Measurements from ENCODE around the gene FABP6.
"Not testable (repeated sequence)": the region's sequence is repeated elsewhere in the genome, so short reads cannot be mapped to it uniquely, and the experiment has no call there.

Gene FABP6

GRCh38 chr5:160229190-160229742, at the start of gene FABP6:
TSS of gene FABP6 (plus strand) at chr5:160229506. CDS start at chr5:160229558, 52 bp downstream.
- DNase-seq (ENCODE audit: low read depth): no peak

- DNase-seq (ENCODE audit: low read depth): no peak
Measured at GRCh38 chr5:160180931-160181330, 48.4 kb upstream of the FABP6 start.

GRCh38 chr5:160181965-160182622, 47.2 kb upstream of the FABP6 start:
- no peak for DNase-seq (ENCODE audit: low read depth)

DNA sequence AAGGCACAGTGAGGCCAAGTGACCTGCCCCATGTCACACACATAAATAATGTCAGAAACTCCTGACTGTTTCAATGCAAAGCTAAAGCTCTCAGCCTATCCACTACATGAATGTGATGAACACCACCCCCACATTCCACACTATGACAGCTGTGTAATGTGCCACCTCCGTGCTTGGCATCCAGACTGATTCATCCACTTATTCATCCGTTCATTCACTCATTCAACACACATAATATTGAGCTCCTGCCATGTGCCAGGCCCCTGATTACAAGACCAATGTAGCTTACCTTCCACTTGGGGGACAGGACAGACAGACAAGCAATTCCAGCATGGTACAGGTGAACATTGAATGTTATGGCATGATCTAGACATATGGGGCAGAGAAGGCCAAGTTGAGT, 46.2 kb upstream of the FABP6 start:
- no peak for DNase-seq (ENCODE audit: low read depth)

DNA sequence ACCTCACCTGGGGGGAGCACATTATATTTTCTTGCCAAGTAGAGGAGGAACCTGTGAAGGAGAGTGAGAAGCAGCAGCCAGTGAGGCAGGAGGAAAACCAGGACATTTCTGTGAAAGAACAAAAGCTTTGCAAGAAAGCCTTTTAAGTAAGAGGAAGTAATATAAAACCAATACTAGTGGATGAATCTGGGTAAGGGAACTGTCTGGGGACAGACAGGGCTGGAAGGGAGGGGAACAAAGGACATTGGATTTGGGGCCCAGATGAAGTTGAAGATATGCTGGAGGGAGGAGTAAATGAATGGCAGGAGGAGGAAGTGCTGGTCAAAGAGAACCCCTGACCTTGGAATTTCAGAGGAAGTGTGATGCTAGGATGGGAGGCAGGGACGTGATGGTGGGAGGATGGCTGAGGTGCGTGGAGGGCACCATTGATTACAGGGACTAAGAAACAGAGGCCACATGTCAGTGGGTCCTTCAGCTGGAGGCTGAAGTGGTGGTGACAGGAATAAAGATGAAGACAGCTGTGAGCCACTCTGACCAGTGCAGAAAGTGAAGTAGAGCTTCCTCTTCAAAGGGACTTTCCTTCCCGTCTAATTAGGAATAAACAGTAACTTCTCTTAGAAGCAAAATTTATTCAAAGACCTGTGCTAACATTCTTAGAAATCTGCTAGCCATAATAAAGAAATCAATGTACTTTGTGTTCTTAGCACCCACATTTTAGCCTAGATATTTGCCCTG, 43.5 kb upstream of the FABP6 start:
- no peak for DNase-seq (ENCODE audit: low read depth)

- no peak for DNase-seq (ENCODE audit: low read depth)
Measured at GRCh38 chr5:160186480-160186879, 42.8 kb upstream of the FABP6 start.

- no peak for DNase-seq (ENCODE audit: low read depth)
Measured at GRCh38 chr5:160187091-160187490, 42.2 kb upstream of the FABP6 start.

GRCh38 chr5:160188141-160189015, 40.9 kb upstream of the FABP6 start:
- DNase-seq (ENCODE audit: low read depth): no peak

DNA sequence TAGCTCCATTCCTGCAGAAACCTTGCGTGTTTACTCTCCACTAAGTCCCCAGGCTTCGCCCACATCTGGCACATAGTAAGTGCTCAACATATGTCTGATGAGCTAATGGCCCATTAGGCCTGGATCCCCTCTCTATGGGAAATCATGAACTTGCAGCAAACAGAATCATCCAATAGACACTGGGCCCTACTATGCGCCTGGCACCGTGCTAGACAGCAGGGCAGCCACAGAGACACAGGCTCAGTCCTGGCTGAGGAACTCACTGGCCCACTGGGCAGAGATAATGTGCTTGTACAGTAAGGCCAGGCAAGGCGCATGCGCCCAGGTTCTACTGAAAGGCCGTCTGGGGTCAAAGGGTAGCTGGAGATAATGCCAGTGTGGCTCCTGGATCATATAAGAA, 36.9 kb upstream of the FABP6 start:
- DNase-seq (ENCODE audit: low read depth): no peak

- DNase-seq (ENCODE audit: low read depth): not testable (repeated sequence)
Measured at GRCh38 chr5:160193076-160193475, 36.2 kb upstream of the FABP6 start.

GRCh38 chr5:160193790-160194189, 35.5 kb upstream of the FABP6 start:
- DNase-seq (ENCODE audit: low read depth): not testable (repeated sequence)

DNA sequence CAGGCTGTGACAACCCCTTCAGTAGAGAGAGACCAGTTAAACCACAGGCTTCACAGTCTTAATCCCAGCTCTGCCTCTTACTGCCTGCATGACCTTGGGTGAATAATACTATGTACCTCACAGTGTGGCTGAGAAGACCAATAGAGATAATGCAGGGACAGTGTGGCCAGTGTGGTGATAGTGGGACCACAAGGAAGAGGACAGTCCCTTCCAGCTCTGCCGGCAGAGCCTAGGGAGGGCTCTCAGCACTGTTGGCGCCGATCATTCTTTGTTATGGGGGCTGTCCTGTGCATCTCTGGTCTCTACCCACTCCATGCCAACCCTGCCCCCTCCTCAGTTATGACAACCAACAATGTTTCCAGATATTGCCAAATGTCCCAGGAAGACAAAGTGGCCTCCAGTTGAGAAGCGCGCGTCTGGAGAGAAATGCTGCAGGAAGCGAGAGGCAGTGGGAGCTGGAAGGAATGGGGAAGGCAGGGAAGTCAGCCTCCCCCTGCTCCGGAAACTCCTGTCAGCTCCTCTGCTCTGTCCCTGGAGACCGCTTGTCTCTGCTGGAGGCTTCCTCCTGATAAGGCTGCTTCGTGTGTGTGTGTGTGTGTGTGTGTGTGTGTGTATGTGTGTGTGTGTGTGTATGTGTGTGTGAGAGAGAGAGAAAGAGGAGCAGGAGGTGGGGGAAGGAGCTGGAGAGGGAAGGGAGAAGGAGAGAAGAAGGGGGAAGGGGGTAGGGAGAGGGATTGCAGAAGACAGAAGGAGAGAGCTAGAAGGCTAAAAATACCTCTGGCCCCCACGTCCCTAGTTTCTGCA, 31.8 kb upstream of the FABP6 start:
- DNase-seq (ENCODE audit: low read depth): no peak

DNA sequence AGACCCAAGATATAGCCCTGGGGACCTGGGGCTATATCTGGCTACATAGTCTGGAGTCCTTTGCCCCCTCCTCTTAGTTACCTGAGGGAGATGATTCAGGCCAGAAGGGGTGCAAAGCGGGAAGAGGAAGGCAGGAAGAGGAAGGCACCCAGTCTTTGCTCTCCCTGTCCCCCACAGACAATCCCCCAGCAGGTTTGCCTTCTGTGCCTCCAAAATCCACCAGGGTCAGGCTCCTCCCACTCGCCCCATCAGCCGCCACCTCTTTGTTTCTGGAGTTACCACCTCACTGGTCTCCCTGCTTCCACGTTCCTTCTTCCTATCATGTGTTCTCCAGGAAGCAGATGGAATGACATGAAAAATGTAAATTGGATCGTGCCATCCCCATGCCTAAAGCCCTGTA, 31.2 kb upstream of the FABP6 start:
- no peak for DNase-seq (ENCODE audit: low read depth)

GRCh38 chr5:160198841-160199409, 30.4 kb upstream of the FABP6 start:
- no peak for DNase-seq (ENCODE audit: low read depth)

DNA sequence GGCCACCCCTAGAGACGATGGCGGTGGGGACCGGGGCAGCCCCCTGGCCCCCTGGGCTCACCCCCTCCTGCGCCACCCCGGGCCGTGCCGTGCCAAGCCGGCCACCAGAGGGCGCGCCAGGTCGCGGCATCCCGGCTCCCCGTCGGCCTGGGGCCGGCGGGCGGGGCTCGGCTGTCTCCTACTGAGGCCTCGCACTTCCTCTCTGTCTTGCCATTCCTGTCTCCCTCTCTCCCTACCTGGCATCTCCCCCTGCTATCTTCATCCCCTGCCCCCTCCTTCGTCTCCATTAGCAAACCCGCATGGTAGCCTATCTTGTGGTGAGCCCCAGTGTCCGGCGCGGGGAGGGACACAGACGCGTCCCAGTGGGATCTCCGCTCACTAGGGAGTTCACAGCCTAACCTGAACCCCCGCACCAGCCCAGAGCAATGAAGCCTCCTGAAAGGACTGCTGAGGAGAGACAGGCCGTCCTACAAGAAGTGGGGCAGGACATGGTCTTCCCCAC, 29.8 kb upstream of the FABP6 start:
- DNase-seq (ENCODE audit: low read depth): no peak

DNA sequence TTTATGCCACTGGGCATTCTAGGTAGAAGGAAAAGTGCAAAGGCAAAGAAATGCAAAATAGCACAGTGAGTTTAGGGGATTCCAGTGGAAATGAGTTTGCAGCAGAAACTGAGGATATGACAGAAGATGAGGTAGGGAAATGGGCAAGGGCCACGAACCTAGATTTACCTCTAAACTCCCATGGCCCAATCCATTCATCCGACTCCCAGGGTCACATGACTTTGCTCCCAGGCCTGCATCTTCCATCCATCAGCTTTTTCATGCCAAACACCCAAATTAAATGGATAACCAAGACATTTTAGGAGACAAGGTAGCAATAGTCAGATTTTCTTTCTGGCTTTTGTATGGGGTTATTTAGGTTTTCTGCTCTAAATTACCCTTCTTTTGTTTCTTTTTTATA, 22.2 kb upstream of the FABP6 start:
- DNase-seq (ENCODE audit: low read depth): no peak

- no peak for DNase-seq (ENCODE audit: low read depth)
Measured at GRCh38 chr5:160209917-160210316, 19.4 kb upstream of the FABP6 start.

DNA sequence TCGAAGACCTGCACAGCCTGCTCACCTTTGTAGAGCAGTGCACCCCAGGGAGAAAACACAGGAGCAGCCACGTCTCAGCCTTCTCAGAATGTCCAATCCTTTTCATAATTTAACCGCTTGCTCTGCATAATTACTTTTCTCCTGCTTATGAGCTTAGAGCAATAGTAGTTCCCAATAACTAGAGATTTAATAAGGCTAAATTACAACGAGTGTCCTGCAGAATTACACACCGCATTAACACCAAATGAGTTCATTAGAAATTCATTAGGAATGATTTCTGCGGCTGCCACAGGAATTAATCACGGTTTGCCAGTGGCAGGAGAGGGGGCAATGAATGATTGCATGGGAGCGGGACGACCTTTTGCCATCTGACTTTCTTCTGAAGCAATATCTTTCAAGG, 18.7 kb upstream of the FABP6 start:
- DNase-seq (ENCODE audit: low read depth): no peak

DNA sequence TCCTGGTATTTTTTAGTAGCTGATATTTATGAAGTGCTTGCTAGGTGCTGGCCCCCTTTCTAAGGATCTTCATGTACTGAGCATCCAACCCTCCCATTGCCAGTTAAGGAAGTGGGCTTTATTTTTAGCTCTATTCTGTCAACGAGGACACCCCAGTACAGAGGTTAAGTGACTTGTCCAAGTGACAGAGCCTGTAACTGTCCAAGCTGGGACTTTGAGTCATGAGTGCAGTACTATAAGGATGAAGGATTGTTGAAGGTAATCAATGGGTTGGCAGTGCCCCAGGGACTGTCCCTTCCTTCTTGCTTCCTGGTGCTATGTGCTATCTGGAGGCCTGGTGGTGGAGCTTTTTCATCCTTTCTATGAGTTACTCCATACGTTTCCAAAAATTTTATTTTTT, 18.0 kb upstream of the FABP6 start:
- no peak for DNase-seq (ENCODE audit: low read depth)

DNA sequence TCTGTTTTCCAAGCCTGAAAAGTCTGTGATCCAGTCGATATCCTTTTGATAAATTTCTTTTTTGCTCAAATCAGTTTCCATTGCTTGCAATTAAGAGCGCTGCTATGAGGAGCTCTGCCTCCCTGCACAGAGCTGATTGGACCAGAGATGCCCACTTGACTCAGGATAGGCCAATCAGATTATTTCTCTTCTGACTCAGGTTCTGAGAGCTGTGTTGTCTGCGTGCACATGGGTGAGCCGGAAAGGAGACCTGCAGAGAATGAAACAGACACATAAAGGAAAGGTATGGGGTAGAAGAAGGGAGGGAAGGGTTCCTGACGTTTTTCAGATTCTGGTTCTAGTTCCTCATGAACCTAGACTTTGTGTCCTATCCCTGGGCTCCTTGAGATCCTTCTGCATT, 15.8 kb upstream of the FABP6 start:
- no peak for DNase-seq (ENCODE audit: low read depth)

DNA sequence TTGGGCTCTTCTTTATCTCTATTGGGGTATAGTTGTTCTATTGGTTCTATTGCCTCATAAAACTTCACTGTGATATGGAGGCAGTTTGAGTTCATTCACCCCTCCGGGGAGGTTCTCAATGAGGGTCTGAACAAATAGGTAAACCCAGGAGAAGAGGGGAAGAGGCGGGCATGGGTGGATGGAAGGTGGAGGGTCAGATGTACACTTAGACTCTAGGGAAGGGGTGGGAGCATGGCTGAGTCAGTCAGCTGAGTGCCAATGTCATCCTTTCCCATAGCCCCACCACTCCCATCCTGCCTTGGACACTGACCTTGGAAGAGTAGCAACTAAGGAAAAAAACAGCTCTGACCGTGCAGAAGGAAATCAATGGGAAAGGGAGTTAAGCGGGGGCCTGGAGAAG, 9.9 kb upstream of the FABP6 start:
- DNase-seq (ENCODE audit: low read depth): no peak

Measured in HS-5 (cell line).